ENCODE data around the gene DNAJC27.

DNA sequence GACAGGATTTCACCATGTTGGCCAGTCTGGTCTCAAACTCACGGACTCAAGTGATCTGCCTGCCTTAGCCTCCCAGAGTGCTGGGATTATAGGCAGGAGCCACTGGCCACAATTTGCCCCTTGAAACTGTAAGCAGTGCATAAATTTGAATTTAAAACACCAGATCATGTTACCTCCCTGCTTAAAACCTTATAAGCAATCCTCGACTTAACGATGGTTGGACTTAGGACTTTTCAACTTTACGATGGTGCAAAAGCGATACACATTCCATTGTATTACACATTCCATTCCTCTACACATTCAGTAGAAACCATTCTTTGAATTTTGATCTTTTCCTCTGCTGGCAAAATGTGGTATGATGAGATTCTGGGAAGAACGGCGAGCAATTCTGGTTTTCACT is 46.9 kb upstream of the DNAJC27 start:
- TF ChIP-seq GATA2 (IDR thresholded peaks at IDR 0.05; ENCODE audit: low read depth, low read length): no peak
- TF ChIP-seq GATA3 (IDR thresholded peaks at IDR 0.05; ENCODE audit: low read depth, low read length): no peak
